Measurements from ENCODE around the gene PEDS1. TPM values are rescaled to one million over a fixed set of nuclear protein-coding genes. Genes with fewer than 3 reads are reported as not detected.

PEDS1 gene
- total RNA-seq, 1 donor from 2014 or later = 25.5 TPM

- Histone ChIP-seq H3K27me3 (no peaks in the 10 kb centered on the region), H3K27ac (peak overlapping the region; percentile 95), H3K9me3 (no peaks in the 10 kb centered on the region), H3K4me1 (peaks cover 62% of the 10 kb centered on the region), H3K4me3 (peak overlapping the region; percentile 94 to 98), H3K36me3 (peaks cover 0 to 9% of the 10 kb centered on the region in 2 donors)
- no peak for TF ChIP-seq POLR2A (IDR thresholded peaks at IDR 0.05)
- TF ChIP-seq POLR2AphosphoS5 (IDR thresholded peaks at IDR 0.05; ENCODE audit: insufficient read depth in 1 of 2, low read depth in 1 of 2) = peak in 1 of 2 donors; percentile 50
- intact Hi-C loops (cut with DNase I) = no loop called here
- no peak for DNase-seq (ENCODE audit: extremely low spot score in 2 of 2)
These were observed 950 bp downstream of the PEDS1 start for GRCh38 chr20:50152394-50153152.

- H3K4me1 ChIP-seq = peaks cover 75% of the 10 kb centered on the region
- TF ChIP-seq, protein P1, sequence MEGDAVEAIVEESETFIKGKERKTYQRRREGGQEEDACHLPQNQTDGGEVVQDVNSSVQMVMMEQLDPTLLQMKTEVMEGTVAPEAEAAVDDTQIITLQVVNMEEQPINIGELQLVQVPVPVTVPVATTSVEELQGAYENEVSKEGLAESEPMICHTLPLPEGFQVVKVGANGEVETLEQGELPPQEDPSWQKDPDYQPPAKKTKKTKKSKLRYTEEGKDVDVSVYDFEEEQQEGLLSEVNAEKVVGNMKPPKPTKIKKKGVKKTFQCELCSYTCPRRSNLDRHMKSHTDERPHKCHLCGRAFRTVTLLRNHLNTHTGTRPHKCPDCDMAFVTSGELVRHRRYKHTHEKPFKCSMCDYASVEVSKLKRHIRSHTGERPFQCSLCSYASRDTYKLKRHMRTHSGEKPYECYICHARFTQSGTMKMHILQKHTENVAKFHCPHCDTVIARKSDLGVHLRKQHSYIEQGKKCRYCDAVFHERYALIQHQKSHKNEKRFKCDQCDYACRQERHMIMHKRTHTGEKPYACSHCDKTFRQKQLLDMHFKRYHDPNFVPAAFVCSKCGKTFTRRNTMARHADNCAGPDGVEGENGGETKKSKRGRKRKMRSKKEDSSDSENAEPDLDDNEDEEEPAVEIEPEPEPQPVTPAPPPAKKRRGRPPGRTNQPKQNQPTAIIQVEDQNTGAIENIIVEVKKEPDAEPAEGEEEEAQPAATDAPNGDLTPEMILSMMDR (IDR thresholded peaks at IDR 0.05) = no peak
- TF ChIP-seq POLR2A (IDR thresholded peaks at IDR 0.05) (no peak), POLR2AphosphoS5 (IDR thresholded peaks at IDR 0.05; ENCODE audit: insufficient read depth in 1 of 2, low read depth in 1 of 2) (no peak)
- DNase-seq (ENCODE audit: extremely low spot score in 2 of 2) = no peak
- H3K36me3 ChIP-seq = peaks cover 0 to 9% of the 10 kb centered on the region in 2 donors
- intact Hi-C loops (cut with DNase I) = no loop called here
- H3K27ac ChIP-seq = peak overlapping the region; percentile 95
- no peak overlapping the region for H3K4me3 ChIP-seq
- no peaks in the 10 kb centered on the region for H3K27me3 ChIP-seq
- no peaks in the 10 kb centered on the region for H3K9me3 ChIP-seq
These were observed 2.3 kb downstream of the PEDS1 start for GRCh38 chr20:50151034-50151743.

DNA sequence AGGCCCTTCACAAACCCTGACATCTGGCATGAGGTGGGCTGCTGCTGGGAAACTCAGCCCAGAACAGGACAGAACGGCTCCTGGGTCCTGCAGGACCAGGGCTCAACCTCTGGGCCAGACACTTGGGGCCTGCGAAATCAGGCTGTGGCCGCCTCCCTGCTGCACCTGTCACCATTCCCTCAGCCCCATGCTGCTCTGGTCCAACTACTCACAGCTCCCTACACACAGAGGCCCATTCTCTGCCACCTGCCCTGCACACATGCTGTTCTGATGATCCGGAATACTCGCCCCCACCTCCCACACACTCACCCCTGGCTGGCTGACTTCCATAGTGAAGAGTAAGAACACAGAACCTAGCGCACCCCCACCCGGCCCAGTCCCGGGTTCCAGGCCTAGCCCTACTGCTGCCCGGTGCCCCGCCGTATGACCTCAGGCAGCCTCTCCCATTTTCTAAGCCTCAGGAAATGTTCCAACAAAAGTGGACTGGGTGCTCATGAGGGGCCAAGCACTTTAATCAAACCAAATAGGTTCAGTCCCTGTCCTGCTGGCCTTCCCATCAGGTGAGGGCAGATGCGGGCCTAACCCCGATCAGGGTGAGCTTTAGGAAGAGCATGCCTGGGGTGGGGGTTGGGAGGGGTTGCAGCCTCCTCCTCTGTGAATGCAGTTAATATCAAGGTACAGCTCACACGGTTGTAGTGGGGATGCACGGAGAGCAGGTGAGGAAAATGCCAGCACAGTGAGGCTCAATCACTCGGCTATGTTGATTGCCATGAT, 3.9 kb downstream of the PEDS1 start:
- TF ChIP-seq, protein P1 (IDR thresholded peaks at IDR 0.05) = no peak
- TF ChIP-seq POLR2AphosphoS5 (IDR thresholded peaks at IDR 0.05; ENCODE audit: insufficient read depth in 1 of 2, low read depth in 1 of 2) (no peak), POLR2A (IDR thresholded peaks at IDR 0.05) (no peak)
- no peak for DNase-seq (ENCODE audit: extremely low spot score in 2 of 2)
- Histone ChIP-seq H3K36me3 (peaks cover 0 to 9% of the 10 kb centered on the region in 2 donors), H3K27ac (peak overlapping the region; percentile 55), H3K9me3 (no peaks in the 10 kb centered on the region), H3K4me1 (peaks cover 91% of the 10 kb centered on the region), H3K27me3 (no peaks in the 10 kb centered on the region), H3K4me3 (no peak overlapping the region)
- intact Hi-C loops (cut with DNase I) = no loop called here

DNA sequence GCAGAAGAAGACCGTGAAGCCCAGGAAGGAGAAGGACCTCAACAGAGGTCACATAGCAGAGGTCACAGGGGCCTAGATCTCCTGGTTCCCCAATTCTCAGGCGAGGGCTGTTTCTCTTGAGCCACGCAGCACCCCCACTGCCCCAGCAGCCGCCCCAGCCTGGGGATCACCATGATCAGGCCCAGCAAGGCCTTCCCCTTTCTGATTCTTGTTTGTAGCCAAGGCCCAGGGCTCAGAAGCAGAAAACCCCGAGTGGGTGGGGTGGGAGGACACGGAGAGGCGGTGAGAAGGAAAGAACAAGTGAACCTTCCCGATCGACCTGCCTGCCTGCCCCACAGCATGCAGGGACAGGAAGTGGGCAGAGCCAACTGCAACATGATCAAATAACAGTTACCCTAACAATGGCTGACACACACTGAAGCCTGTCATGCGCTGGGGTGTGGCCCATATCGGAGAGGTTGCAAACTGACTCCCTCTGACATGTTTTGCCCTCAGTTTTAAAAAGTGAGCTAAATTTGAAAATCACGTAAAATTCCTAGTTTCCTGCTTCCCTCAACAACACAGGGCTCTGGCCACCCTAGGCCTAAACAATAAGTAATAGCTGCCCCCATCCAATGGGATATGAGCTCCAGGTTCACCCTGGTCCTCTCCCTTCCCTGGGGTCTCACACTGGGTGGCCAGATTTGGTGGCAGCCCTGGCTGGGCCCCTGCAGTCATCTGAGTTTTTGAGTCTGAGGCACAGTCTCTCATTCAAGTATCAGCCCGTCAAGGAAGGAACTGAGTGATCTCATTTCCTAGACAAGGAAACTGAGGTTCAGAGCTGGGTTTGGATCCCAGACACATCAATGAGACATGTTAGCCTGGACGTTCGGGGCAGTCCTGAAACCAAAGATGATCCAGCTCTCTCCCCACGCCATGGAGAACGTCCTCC, 6.5 kb downstream of the PEDS1 start:
- DNase-seq (ENCODE audit: extremely low spot score in 2 of 2) = no peak
- Histone ChIP-seq H3K36me3 (peaks cover 0 to 10% of the 10 kb centered on the region in 2 donors), H3K27ac (peak overlapping the region; percentile 88), H3K4me1 (peaks cover 89% of the 10 kb centered on the region), H3K27me3 (no peaks in the 10 kb centered on the region), H3K4me3 (no peak overlapping the region), H3K9me3 (no peaks in the 10 kb centered on the region)
- intact Hi-C loops (cut with DNase I) = no loop called here
- no peak for TF ChIP-seq POLR2A (IDR thresholded peaks at IDR 0.05)
- peak; percentile 64 to 82 for TF ChIP-seq POLR2AphosphoS5 (IDR thresholded peaks at IDR 0.05; ENCODE audit: insufficient read depth in 1 of 2, low read depth in 1 of 2)

DNA sequence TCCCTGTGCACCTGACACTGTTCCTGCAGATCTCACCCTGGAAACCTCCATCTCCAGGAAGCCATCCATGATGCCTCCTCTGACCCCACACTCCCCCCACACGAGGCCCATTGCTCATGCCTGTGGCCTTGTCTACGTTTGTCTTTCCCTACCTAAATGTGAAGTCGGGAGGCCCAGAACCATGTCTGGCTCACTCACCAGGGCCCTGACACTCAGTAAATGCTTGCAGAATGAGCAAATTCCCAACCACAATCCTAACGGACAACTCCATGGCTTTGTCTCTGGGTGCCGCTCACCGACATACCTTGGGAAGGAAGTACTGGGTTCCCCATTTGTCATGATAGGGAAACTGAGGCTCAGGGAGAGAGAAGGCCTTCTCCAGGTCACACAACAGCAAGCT, 7.3 kb downstream of the PEDS1 start:
- Histone ChIP-seq H3K4me3 (no peak overlapping the region), H3K27me3 (no peaks in the 10 kb centered on the region), H3K4me1 (peaks cover 89% of the 10 kb centered on the region), H3K36me3 (peaks cover 0 to 14% of the 10 kb centered on the region in 2 donors), H3K9me3 (no peaks in the 10 kb centered on the region), H3K27ac (peak overlapping the region; percentile 88)
- TF ChIP-seq, protein P1 (IDR thresholded peaks at IDR 0.05) = no peak
- TF ChIP-seq POLR2AphosphoS5 (IDR thresholded peaks at IDR 0.05; ENCODE audit: insufficient read depth in 1 of 2, low read depth in 1 of 2) = no peak
- no peak for TF ChIP-seq POLR2A (IDR thresholded peaks at IDR 0.05)
- intact Hi-C loops (cut with DNase I) = no loop called here
- no peak for DNase-seq (ENCODE audit: extremely low spot score in 2 of 2)

Measured in vagina (tissue), 2 donors.